Ovary (tissue), 9 donors: ENCODE measurements around the gene PWWP2B. TPM values are rescaled to one million over a fixed set of nuclear protein-coding genes. Genes with fewer than 3 reads are reported as not detected.

Source experiments
- DNase-seq, 5 donors: peaks; one replicate each; pipeline ENCODE4 v3.0.0-alpha.2; 2019 to 2020
- H3K27ac ChIP-seq, 2 donors: fragments of 200-600 bp; one replicate each; pipeline versions ENCODE4 v1.5.1 to v1.8.0; 2019 to 2022
- H3K27me3 ChIP-seq: fragments of 200-600 bp; one replicate; pipeline ENCODE4 v1.8.0; 2022
- H3K36me3 ChIP-seq: fragments of 200-600 bp; sonication (generic); one replicate; pipeline ENCODE4 v1.5.1; 2019
- H3K4me1 ChIP-seq: one replicate; pipeline ENCODE4 v1.8.1; 2013; ENCODE audit warnings: mild to moderate bottlenecking, moderate library complexity; ENCODE audit not compliant: insufficient read depth
- H3K4me3 ChIP-seq: fragments of 200-600 bp; sonication (generic); one replicate; pipeline ENCODE4 v1.5.1; 2017
- H3K9me3 ChIP-seq, 2 donors: fragments of 200-600 bp in 1 of 2; sonication (generic) in 1 of 2; one replicate each; pipeline versions ENCODE4 v1.5.1 to v1.8.1; 2013 to 2019; ENCODE audit warnings: mild to moderate bottlenecking in 1 of 2, moderate library complexity in 1 of 2
- EP300 ChIP-seq: sonication (generic); formaldehyde crosslinking; IDR thresholded peaks from one replicate; pipeline ENCODE4 v1.6.1; 2017; ENCODE audit warnings: antibody characterized with exemption
- POLR2A ChIP-seq: fragments of 450-650 bp; IDR thresholded peaks from one replicate; pipeline ENCODE4 v1.6.1; 2017; ENCODE audit warnings: antibody characterized with exemption, mild to moderate bottlenecking, moderate library complexity
- WGBS, 3 donors: extraction: QIAGEN DNeasy Blood & Tissue Kit in 1 of 3; methylation state at CpG; one replicate each; pipeline versions ENCODE4 v1.1.5 to v1.1.7; 2013 to 2017; 5-methylcytosine and 5-hydroxymethylcytosine counted together
- intact Hi-C, 4 donors: fragments of 100-400 bp; cut with DNase I; formaldehyde crosslinking; loops; one replicate each; pipeline versions ENCODE4 v1.11.0 to v1.15.1; 2022 to 2023
- polyA plus RNA-seq, 2 donors: library from polyadenylated mRNA; stranded (reverse); fragments of 200-250 nt in 1 of 2; fragments of 350-450 nt in 1 of 2; fragmentation: Illumina TruSeq in 1 of 2; extraction: RNeasy Lipid Tissue Mini Kit (QIAGEN cat#74804) in 1 of 2; gene quantifications; one replicate each; pipeline ENCODE4 v1.2.3, GENCODE V29; 2013 to 2014
- total RNA-seq, 7 donors: library from RNA; depleted of rRNA in 2 of 7; stranded (reverse); fragments of >200 nt in 2 of 7; fragmentation: NEBNext Ultra II Directional in 3 of 7; extraction: Animal tissue kit (Norgen Biotek cat#: 25700) in 3 of 7; gene quantifications; one replicate each; pipeline versions ENCODE4 v1.1.0 to v1.2.4, GENCODE V29; 2016 to 2023
- TF ChIP-seq, protein P1 (sequence below), 3 donors: fragments of 450-650 bp in 2 of 3; fragments of 200-600 bp in 1 of 3; IDR thresholded peaks; one replicate each; pipeline versions ENCODE4 v1.5.1 to v1.8.0; 2016 to 2022; ENCODE audit warnings: antibody characterized with exemption in 3 of 3, mild to moderate bottlenecking in 1 of 3
- donor health status: DM: no; HTN: no; CAD: no; lungs with moderate emphysema.
- donor health status: DM: no; HTN: no; CAD: no.
- donor health status: Bipolar disorder and iron deficiency.
- donor health status: DM: yes; HTN: yes; CAD: no.
- donor health status: DM: no; HTN: no; CAD: no.
- donor health status: DM: yes; HTN: yes; CAD: no.

The PWWP2B gene
- total and polyA plus RNA-seq, 9 donors, result 1.1 to 26.0 (median 14.9) TPM

DNA sequence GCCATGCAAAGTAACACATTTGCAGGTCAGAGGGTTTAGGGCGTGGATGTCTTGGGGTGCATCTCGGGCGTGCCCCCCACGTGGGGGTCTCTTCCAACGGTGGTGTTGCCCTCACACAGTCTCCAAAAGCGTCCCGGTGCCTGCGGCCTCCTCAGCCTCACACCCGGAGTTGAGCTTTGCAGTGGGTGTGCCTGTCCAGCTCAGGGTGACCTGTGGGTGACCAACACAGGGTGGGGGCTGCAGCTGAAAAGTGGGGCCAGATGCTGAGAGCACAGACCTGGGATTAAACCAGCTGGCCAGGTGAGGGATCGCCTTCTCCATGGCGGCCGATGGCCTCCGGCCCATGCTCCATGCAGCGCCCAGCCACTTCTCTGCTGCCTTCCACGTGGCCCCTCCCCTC is 63.1 kb downstream of the PWWP2B start:
- no peaks in the 10 kb centered on the region for H3K36me3 ChIP-seq
- H3K27me3 ChIP-seq, result no peaks in the 10 kb centered on the region
- no peaks in the 10 kb centered on the region for H3K9me3 ChIP-seq
- 83 to 89% (median 84%) methylated on average over 15 of the region's 15 CpGs for WGBS, 3 donors
- H3K4me1 ChIP-seq, result peaks cover 12% of the 10 kb centered on the region
- intact Hi-C loops, result loop anchor here in 3 of 4 donors (2.0 to 5.0 kb wide), 3 partner anchors 77 to 177 kb away; partner anchors contain the start of gene INPP5A (in 2 of the 3)
- TF ChIP-seq, protein P1, sequence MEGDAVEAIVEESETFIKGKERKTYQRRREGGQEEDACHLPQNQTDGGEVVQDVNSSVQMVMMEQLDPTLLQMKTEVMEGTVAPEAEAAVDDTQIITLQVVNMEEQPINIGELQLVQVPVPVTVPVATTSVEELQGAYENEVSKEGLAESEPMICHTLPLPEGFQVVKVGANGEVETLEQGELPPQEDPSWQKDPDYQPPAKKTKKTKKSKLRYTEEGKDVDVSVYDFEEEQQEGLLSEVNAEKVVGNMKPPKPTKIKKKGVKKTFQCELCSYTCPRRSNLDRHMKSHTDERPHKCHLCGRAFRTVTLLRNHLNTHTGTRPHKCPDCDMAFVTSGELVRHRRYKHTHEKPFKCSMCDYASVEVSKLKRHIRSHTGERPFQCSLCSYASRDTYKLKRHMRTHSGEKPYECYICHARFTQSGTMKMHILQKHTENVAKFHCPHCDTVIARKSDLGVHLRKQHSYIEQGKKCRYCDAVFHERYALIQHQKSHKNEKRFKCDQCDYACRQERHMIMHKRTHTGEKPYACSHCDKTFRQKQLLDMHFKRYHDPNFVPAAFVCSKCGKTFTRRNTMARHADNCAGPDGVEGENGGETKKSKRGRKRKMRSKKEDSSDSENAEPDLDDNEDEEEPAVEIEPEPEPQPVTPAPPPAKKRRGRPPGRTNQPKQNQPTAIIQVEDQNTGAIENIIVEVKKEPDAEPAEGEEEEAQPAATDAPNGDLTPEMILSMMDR (IDR thresholded peaks at IDR 0.05), result no peak
- TF ChIP-seq EP300 (no peak), POLR2A (no peak)
- no peak overlapping the region for H3K4me3 ChIP-seq
- H3K27ac ChIP-seq, result no peak overlapping the region
- peak in 2 of 5 donors; percentile 22 to 36 for DNase-seq

DNA sequence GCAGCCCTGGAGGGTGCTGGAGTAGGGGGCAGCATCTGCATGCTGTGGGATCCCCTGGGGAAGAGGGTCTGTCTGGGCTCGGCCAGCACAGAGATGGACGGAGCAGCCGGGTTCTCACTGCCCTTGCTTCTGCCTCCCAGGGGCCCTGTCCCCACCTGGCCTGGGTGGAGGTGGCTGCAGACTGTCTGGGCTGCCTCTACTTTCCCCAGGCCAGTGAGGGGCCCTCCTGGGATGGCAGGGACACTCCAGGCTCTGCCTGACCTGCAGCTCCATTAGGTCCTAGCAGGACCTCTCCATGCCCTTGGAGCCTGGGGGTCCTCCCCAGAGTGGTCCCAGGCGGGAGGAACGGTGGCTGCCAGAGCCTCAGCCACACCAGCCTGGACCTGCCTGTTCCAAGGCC is 63.7 kb downstream of the PWWP2B start:
- no peaks in the 10 kb centered on the region for H3K27me3 ChIP-seq
- no peaks in the 10 kb centered on the region for H3K36me3 ChIP-seq
- DNase-seq, result no peak
- intact Hi-C loops, result loop anchor here in 3 of 4 donors (2.0 to 5.0 kb wide), 3 partner anchors 77 to 176 kb away; partner anchors contain the start of gene INPP5A (in 2 of the 3)
- 95 to 98% (median 97%) methylated on average over 4 to 5 of the region's 5 CpGs for WGBS, 3 donors
- H3K9me3 ChIP-seq, result no peaks in the 10 kb centered on the region
- H3K4me3 ChIP-seq, result no peak overlapping the region
- no peak overlapping the region for H3K27ac ChIP-seq
- TF ChIP-seq EP300, result no peak
- H3K4me1 ChIP-seq, result peaks cover 17% of the 10 kb centered on the region

DNA sequence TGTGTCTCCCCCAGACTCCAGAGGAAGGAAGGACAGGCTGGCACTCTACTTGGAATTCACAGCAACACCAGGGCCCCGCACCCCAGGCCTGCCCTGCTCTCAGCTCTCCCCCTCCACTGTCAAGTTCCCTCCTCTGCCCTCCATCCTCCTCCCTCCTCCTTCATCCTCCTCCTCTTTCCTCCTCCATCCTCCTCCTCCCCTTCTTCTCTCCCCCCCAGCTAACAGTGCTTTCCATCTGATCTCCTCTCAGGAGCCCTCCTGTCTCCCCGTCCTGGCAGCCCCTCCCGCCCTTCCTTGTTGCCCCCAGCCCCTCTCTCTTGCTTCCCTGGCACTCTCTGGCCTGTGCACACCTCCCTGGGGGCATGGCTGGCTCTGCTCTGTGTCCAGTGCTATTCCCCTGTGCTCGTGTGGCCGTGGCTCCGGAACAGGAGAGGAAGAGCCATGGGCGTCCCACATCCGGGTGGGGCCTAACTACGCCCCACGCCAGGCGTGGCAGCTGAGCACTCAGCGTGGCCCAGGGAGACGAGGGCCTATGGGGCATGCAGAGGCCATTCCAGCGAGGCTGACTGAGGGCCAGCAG is 64.2 kb downstream of the PWWP2B start:
- H3K4me1 ChIP-seq, result peaks cover 22% of the 10 kb centered on the region
- no peak overlapping the region for H3K4me3 ChIP-seq
- no peaks in the 10 kb centered on the region for H3K9me3 ChIP-seq
- intact Hi-C loops, result loop anchor here in 3 of 4 donors (2.0 to 5.0 kb wide), 3 partner anchors 76 to 176 kb away; partner anchors contain the start of gene INPP5A (in 2 of the 3)
- WGBS, 3 donors, result 89 to 95% (median 94%) methylated on average over 14 of the region's 14 CpGs
- H3K27ac ChIP-seq, result no peak overlapping the region
- H3K27me3 ChIP-seq, result no peaks in the 10 kb centered on the region
- no peaks in the 10 kb centered on the region for H3K36me3 ChIP-seq
- DNase-seq, result no peak
- TF ChIP-seq, protein P1 (IDR thresholded peaks at IDR 0.05), result no peak

DNA sequence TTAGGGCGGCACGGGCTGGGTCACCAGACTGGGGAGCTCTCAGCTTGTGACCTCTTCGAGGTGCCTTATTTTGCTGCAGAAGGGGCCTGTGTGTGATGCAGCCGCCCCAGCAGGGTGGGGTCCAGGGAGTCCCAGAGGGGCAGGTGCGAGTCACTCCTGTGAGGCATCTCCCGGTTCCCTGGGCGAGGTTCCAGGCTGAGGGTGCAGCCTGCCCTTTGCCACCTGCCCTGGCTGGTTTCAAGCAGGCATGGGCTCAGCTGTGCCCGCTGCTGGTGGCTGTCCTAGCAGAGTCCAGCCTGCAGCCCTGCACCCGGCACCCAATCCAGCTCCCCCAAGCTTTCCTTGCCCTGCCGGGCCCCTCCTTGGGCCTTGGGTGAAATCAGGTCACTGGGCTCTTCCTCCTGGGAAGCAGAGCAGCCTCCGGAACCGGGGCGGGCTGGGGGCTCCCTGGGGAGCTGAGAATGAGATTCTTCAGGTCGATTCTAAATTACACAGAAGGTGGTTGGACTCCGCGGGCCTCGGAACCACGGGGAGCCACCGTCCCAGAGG is 64.8 kb downstream of the PWWP2B start:
- TF ChIP-seq POLR2A (no peak), EP300 (no peak)
- TF ChIP-seq, protein P1 (IDR thresholded peaks at IDR 0.05), result no peak
- WGBS, 3 donors, result 85 to 87% (median 87%) methylated on average over 19 of the region's 19 CpGs
- intact Hi-C loops, result loop anchor here in 3 of 4 donors (2.0 to 5.0 kb wide), 3 partner anchors 76 to 175 kb away; partner anchors contain the start of gene INPP5A (in 2 of the 3)

More for the DNA sequence above, 64.8 kb downstream of the PWWP2B start:
- Histone ChIP-seq H3K4me1 (peaks cover 22% of the 10 kb centered on the region), H3K4me3 (no peak overlapping the region), H3K27me3 (no peaks in the 10 kb centered on the region), H3K27ac (no peak overlapping the region), H3K9me3 (no peaks in the 10 kb centered on the region), H3K36me3 (no peaks in the 10 kb centered on the region)
- peak in 1 of 5 donors; percentile 45 for DNase-seq
